Measurements from ENCODE around the gene NODAL. TPM values are rescaled to one million over a fixed set of nuclear protein-coding genes. Genes with fewer than 3 reads are reported as not detected.

Gene NODAL
- total and polyA plus RNA-seq, 2 donors from 2014 or later, result not detected

GRCh38 chr10:70425096-70425495 lies 16.4 kb downstream of the NODAL start:
- TF ChIP-seq CTCF (IDR thresholded peaks at IDR 0.05; ENCODE audit: borderline replicate concordance, extremely low read depth, insufficient read depth), result no peak
- Histone ChIP-seq H3K27ac (ENCODE audit: low read depth in 2 of 2, low read length in 2 of 2) (no peak overlapping the region), H3K4me1 (ENCODE audit: control insufficient read depth in 2 of 3, insufficient read depth in 2 of 3, low read depth in 1 of 3, low read length in 3 of 3) (peaks cover 0 to 2% (median under 1%) of the 10 kb centered on the region in 3 donors), H3K9me3 (ENCODE audit: control insufficient read depth in 2 of 3, insufficient read depth in 1 of 3, low read length in 3 of 3) (no peaks in the 10 kb centered on the region), H3K27me3 (ENCODE audit: control insufficient read depth, insufficient read depth, low read length) (no peaks in the 10 kb centered on the region), H3K9ac (ENCODE audit: low read length in 3 of 3) (no peak overlapping the region), H3K4me3 (ENCODE audit: low read length in 3 of 3) (no peak overlapping the region), H3K36me3 (ENCODE audit: control insufficient read depth in 2 of 3, insufficient read depth in 3 of 3, low read length in 3 of 3) (peaks cover 12 to 78% (median 42%) of the 10 kb centered on the region in 3 donors)
- intact Hi-C loops (cut with DNase I), result no loop called here
- DNase-seq, result no peak
- no peak for FAIRE-seq

- FAIRE-seq (no peak), DNase-seq (no peak)
- Histone ChIP-seq H3K27ac (ENCODE audit: low read depth in 2 of 2, low read length in 2 of 2) (no peak overlapping the region), H3K9ac (ENCODE audit: low read length in 3 of 3) (no peak overlapping the region), H3K4me1 (ENCODE audit: control insufficient read depth in 2 of 3, insufficient read depth in 2 of 3, low read depth in 1 of 3, low read length in 3 of 3) (no peaks in the 10 kb centered on the region), H3K27me3 (ENCODE audit: control insufficient read depth, insufficient read depth, low read length) (no peaks in the 10 kb centered on the region), H3K4me3 (ENCODE audit: low read length in 3 of 3) (no peak overlapping the region), H3K9me3 (ENCODE audit: control insufficient read depth in 2 of 3, insufficient read depth in 1 of 3, low read length in 3 of 3) (no peaks in the 10 kb centered on the region), H3K36me3 (ENCODE audit: control insufficient read depth in 2 of 3, insufficient read depth in 3 of 3, low read length in 3 of 3) (peaks cover 12 to 82% (median 42%) of the 10 kb centered on the region in 3 donors)
- intact Hi-C loops (cut with DNase I), result no loop called here
- TF ChIP-seq CTCF (IDR thresholded peaks at IDR 0.05; ENCODE audit: borderline replicate concordance, extremely low read depth, insufficient read depth), result no peak
Observed at GRCh38 chr10:70424320-70424719, 17.2 kb downstream of the NODAL start.

- FAIRE-seq, result no peak
- H3K27ac ChIP-seq (ENCODE audit: low read depth in 2 of 2, low read length in 2 of 2), result no peak overlapping the region
- intact Hi-C loops (cut with DNase I), result no loop called here
Observed at GRCh38 chr10:70418713-70419112, 22.8 kb downstream of the NODAL start.

More at GRCh38 chr10:70418713-70419112, 22.8 kb downstream of the NODAL start:
- no peaks in the 10 kb centered on the region for H3K4me1 ChIP-seq (ENCODE audit: control insufficient read depth in 2 of 3, insufficient read depth in 2 of 3, low read depth in 1 of 3, low read length in 3 of 3)
- H3K9ac ChIP-seq (ENCODE audit: low read length in 3 of 3), result no peak overlapping the region
- no peak for DNase-seq
- H3K9me3 ChIP-seq (ENCODE audit: control insufficient read depth in 2 of 3, insufficient read depth in 1 of 3, low read length in 3 of 3), result no peaks in the 10 kb centered on the region
- peaks cover 12 to 35% (median 27%) of the 10 kb centered on the region in 3 donors for H3K36me3 ChIP-seq (ENCODE audit: control insufficient read depth in 2 of 3, insufficient read depth in 3 of 3, low read length in 3 of 3)
- no peak for TF ChIP-seq CTCF (IDR thresholded peaks at IDR 0.05; ENCODE audit: borderline replicate concordance, extremely low read depth, insufficient read depth)
- H3K27me3 ChIP-seq (ENCODE audit: control insufficient read depth, insufficient read depth, low read length), result no peaks in the 10 kb centered on the region
- H3K4me3 ChIP-seq (ENCODE audit: low read length in 3 of 3), result no peak overlapping the region
